Measurements from ENCODE around the gene RTN3. TPM values are rescaled to one million over a fixed set of nuclear protein-coding genes. Genes with fewer than 3 reads are reported as not detected.

Gene RTN3
- total RNA-seq, 3 donors from 2014 or later (not counting 1 experiment from before 2014, with no cell fraction given) = 36.9 to 43.0 (median 37.6) TPM

DNA sequence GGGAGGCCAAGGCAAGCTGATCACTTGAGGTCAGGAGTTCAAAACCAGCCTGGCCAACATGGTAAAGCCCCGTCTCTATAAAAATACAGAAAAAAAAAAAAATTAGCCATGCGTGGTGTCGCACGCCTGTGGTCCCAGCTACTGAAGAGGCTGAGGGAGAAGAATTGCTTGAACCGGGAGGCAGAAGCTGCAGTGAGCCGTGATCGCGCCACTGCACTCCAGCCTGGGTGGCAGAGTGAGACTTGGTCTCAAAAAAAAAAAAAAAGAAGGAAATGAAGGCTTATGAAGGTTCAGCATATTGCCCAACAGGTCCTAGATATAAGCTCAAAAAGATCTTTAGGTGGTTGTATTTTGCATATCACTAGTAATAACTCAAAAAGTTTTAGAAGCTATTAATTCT lies 20.3 kb upstream of the RTN3 start:
- ATAC-seq (no peak), DNase-seq (no peak)
- 80% methylated on average over 8 of the region's 8 CpGs for WGBS (ENCODE audit: insufficient coverage)
- Histone ChIP-seq H3K27ac (ENCODE audit: low read length) (no peak overlapping the region), H3K36me3 (ENCODE audit: control insufficient read depth, insufficient read depth, low read length) (peaks cover 3% of the 10 kb centered on the region), H3K4me3 (ENCODE audit: low read length) (no peak overlapping the region), H3K4me1 (ENCODE audit: control insufficient read depth, insufficient read depth, low read length) (peaks cover 17% of the 10 kb centered on the region), H3K9me3 (ENCODE audit: control insufficient read depth, insufficient read depth, low read length) (no peaks in the 10 kb centered on the region), H3K27me3 (ENCODE audit: control insufficient read depth, insufficient read depth, low read length) (no peaks in the 10 kb centered on the region)
- H3K36me3 Mint-ChIP-seq = peaks cover 6% of the 10 kb centered on the region
- intact Hi-C loops (cut with micrococcal nuclease) = no loop called here
- H3K4me3 Mint-ChIP-seq = no peak overlapping the region
- H3K9me3 Mint-ChIP-seq = no peaks in the 10 kb centered on the region
- H3K4me1 Mint-ChIP-seq = peaks cover 18 to 28% of the 10 kb centered on the region in 2 donors
- H3K27me3 Mint-ChIP-seq (ENCODE audit: low read depth in 2 of 2) = no peaks in the 10 kb centered on the region
- TF ChIP-seq, protein P1, sequence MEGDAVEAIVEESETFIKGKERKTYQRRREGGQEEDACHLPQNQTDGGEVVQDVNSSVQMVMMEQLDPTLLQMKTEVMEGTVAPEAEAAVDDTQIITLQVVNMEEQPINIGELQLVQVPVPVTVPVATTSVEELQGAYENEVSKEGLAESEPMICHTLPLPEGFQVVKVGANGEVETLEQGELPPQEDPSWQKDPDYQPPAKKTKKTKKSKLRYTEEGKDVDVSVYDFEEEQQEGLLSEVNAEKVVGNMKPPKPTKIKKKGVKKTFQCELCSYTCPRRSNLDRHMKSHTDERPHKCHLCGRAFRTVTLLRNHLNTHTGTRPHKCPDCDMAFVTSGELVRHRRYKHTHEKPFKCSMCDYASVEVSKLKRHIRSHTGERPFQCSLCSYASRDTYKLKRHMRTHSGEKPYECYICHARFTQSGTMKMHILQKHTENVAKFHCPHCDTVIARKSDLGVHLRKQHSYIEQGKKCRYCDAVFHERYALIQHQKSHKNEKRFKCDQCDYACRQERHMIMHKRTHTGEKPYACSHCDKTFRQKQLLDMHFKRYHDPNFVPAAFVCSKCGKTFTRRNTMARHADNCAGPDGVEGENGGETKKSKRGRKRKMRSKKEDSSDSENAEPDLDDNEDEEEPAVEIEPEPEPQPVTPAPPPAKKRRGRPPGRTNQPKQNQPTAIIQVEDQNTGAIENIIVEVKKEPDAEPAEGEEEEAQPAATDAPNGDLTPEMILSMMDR (IDR thresholded peaks at IDR 0.05) = no peak
- peak overlapping the region in 1 of 2 donors; percentile 38 for H3K27ac Mint-ChIP-seq

- Histone ChIP-seq H3K36me3 (ENCODE audit: control insufficient read depth, insufficient read depth, low read length) (no peaks in the 10 kb centered on the region), H3K27me3 (ENCODE audit: control insufficient read depth, insufficient read depth, low read length) (no peaks in the 10 kb centered on the region), H3K4me3 (ENCODE audit: low read length) (no peak overlapping the region), H3K9me3 (ENCODE audit: control insufficient read depth, insufficient read depth, low read length) (no peaks in the 10 kb centered on the region), H3K27ac (ENCODE audit: low read length) (no peak overlapping the region), H3K4me1 (ENCODE audit: control insufficient read depth, insufficient read depth, low read length) (peaks cover 17% of the 10 kb centered on the region)
- intact Hi-C loops (cut with micrococcal nuclease) = no loop called here
- no peak for DNase-seq
- TF ChIP-seq, protein P1 (IDR thresholded peaks at IDR 0.05) = no peak
- Mint-ChIP-seq H3K4me1 (peaks cover 25 to 32% of the 10 kb centered on the region in 2 donors), H3K4me3 (no peak overlapping the region), H3K9me3 (no peaks in the 10 kb centered on the region), H3K36me3 (no peaks in the 10 kb centered on the region), H3K27ac (no peak overlapping the region), H3K27me3 (ENCODE audit: low read depth in 2 of 2) (no peaks in the 10 kb centered on the region)
- ATAC-seq = no peak
- 0% methylated on average over 1 of the region's 1 CpG for WGBS (ENCODE audit: insufficient coverage)
These were observed 17.5 kb upstream of the RTN3 start for GRCh38 chr11:63663809-63664208.

DNA sequence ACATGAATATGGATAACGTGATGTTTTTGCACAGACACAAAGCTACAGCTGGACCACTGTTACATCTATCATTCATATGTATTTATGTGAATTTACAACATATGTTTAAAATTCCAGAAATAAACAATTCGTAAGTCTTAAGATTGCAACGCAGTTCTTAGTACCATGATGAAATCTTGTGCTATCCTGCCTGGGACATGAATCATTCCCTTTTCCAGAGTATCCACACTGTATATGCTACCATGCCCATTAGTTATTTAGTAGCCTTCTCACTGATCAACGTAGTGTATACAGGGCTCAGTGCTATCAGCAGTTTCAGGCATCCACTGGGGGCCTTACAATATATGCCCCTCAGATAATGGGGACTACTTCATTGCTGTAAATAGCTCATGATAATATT lies 14.4 kb upstream of the RTN3 start:
- H3K9me3 ChIP-seq (ENCODE audit: control insufficient read depth, insufficient read depth, low read length) = no peaks in the 10 kb centered on the region
- H3K27ac ChIP-seq (ENCODE audit: low read length) = no peak overlapping the region
- H3K4me1 ChIP-seq (ENCODE audit: control insufficient read depth, insufficient read depth, low read length) = peaks cover 6% of the 10 kb centered on the region
- DNase-seq (no peak), ATAC-seq (no peak)
- H3K27me3 ChIP-seq (ENCODE audit: control insufficient read depth, insufficient read depth, low read length) = no peaks in the 10 kb centered on the region
- Mint-ChIP-seq H3K9me3 (no peaks in the 10 kb centered on the region), H3K4me1 (peaks cover 24% of the 10 kb centered on the region in 2 donors), H3K4me3 (no peak overlapping the region), H3K27me3 (ENCODE audit: low read depth in 2 of 2) (no peaks in the 10 kb centered on the region), H3K27ac (no peak overlapping the region), H3K36me3 (no peaks in the 10 kb centered on the region)
- 95% methylated on average over 3 of the region's 4 CpGs for WGBS (ENCODE audit: insufficient coverage)
- TF ChIP-seq, protein P1 (IDR thresholded peaks at IDR 0.05) = no peak
- no peaks in the 10 kb centered on the region for H3K36me3 ChIP-seq (ENCODE audit: control insufficient read depth, insufficient read depth, low read length)
- H3K4me3 ChIP-seq (ENCODE audit: low read length) = no peak overlapping the region
- intact Hi-C loops (cut with micrococcal nuclease) = no loop called here
